Naive thymus-derived CD4-positive, alpha-beta T cell (primary cell): Measurements from ENCODE around the gene CZIB. TPM values are rescaled to one million over a fixed set of nuclear protein-coding genes. Genes with fewer than 3 reads are reported as not detected.

Source experiments
- ATAC-seq: fragments of 150-1000 bp; cut with Tn5 transposase; 2 replicates; pipeline ENCODE4 v1.10.0; 2021; ENCODE audit warnings: mild to moderate bottlenecking, moderate library complexity
- CTCF ChIA-PET: fragments of 350-600 bp; sonication (Branson Sonifier 250); formaldehyde crosslinking; loops from one replicate; lab custom pipeline; 2021; ENCODE audit warnings: antibody characterized with exemption; lab: Charles Lee
- POLR2A ChIA-PET: fragments of 350-600 bp; sonication (Branson Sonifier 250); formaldehyde crosslinking; loops from one replicate; lab custom pipeline; 2021; ENCODE audit warnings: antibody characterized with exemption, inconsistent platforms; lab: Charles Lee
- DNase-seq, 9 donors: peaks; one replicate each; pipeline versions ENCODE4 v3.0.0 to v3.0.0-alpha.2; 2020 to 2022; ENCODE audit warnings: mixed read lengths in 1 of 9
- H3K27ac ChIP-seq: one replicate; pipeline ENCODE4 v1.7.0; 2013; ENCODE audit warnings: mild to moderate bottlenecking, low read depth, low read length, moderate library complexity
- H3K27me3 ChIP-seq, 2 donors: one replicate each; pipeline ENCODE4 v1.7.0; 2013; ENCODE audit warnings: low read length in 2 of 2, mild to moderate bottlenecking in 2 of 2, moderate library complexity in 2 of 2; ENCODE audit not compliant: control insufficient read depth in 2 of 2, insufficient read depth in 2 of 2
- H3K36me3 ChIP-seq, 3 experiments: 1 replicate in 2 of 3; 2 replicates in 1 of 3; pipeline ENCODE4 v1.7.0; 2013; ENCODE audit warnings: low read length in 3 of 3, mild to moderate bottlenecking in 3 of 3, moderate library complexity in 1 of 3; ENCODE audit not compliant: insufficient read depth in 3 of 3, control insufficient read depth in 2 of 3
- H3K4me1 ChIP-seq, 2 donors: one replicate each; pipeline ENCODE4 v1.7.0; 2013; ENCODE audit warnings: low read length in 2 of 2, mild to moderate bottlenecking in 2 of 2, moderate library complexity in 1 of 2; ENCODE audit not compliant: control insufficient read depth in 2 of 2, insufficient read depth in 2 of 2
- H3K4me3 ChIP-seq: 2 replicates; pipeline ENCODE4 v1.7.0; 2013; ENCODE audit warnings: mild to moderate bottlenecking, low read length
- H3K9me3 ChIP-seq, 3 experiments: 1 replicate in 2 of 3; 2 replicates in 1 of 3; pipeline ENCODE4 v1.7.0; 2013; ENCODE audit warnings: low read length in 3 of 3; ENCODE audit not compliant: control insufficient read depth in 2 of 3
- H3K27ac Mint-ChIP-seq, 9 donors: one replicate each; pipeline ENCODE4 v1.8.0; 2020 to 2022; ENCODE audit warnings: mixed read lengths in 9 of 9, mild to moderate bottlenecking in 8 of 9, moderate library complexity in 5 of 9, inconsistent platforms in 2 of 9
- H3K27me3 Mint-ChIP-seq, 5 donors: one replicate each; pipeline ENCODE4 v1.8.0; 2021 to 2022; ENCODE audit warnings: mixed read lengths in 5 of 5, mild to moderate bottlenecking in 1 of 5
- H3K36me3 Mint-ChIP-seq, 5 donors: one replicate each; pipeline ENCODE4 v1.8.0; 2020 to 2022; ENCODE audit warnings: mixed read lengths in 5 of 5, mild to moderate bottlenecking in 3 of 5, inconsistent platforms in 1 of 5
- H3K4me1 Mint-ChIP-seq, 7 donors: one replicate each; pipeline ENCODE4 v1.8.0; 2020 to 2022; ENCODE audit warnings: mixed read lengths in 7 of 7, mild to moderate bottlenecking in 3 of 7, inconsistent platforms in 1 of 7
- H3K4me3 Mint-ChIP-seq, 10 donors: one replicate each; pipeline ENCODE4 v1.8.0; 2020 to 2022; ENCODE audit warnings: mild to moderate bottlenecking in 10 of 10, mixed read lengths in 10 of 10, moderate library complexity in 6 of 10, inconsistent platforms in 2 of 10
- H3K9me3 Mint-ChIP-seq, 11 donors: one replicate each; pipeline ENCODE4 v1.8.0; 2020 to 2022; ENCODE audit warnings: mixed read lengths in 11 of 11, mild to moderate bottlenecking in 4 of 11, inconsistent platforms in 1 of 11, moderate library complexity in 1 of 11
- intact Hi-C, 2 donors: fragments of 100-400 bp; cut with micrococcal nuclease; formaldehyde crosslinking; loops; one replicate each; pipeline ENCODE4 v1.15.1; 2023
- polyA plus RNA-seq, 2 donors: library from polyadenylated mRNA; unstranded; fragments of 300-500 nt; fragmentation: Illumina TruSeq; gene quantifications; one replicate each; pipeline ENCODE4 v1.2.3, GENCODE V29; 2021
- total RNA-seq, 6 experiments: library from RNA in 5 of 6; stranded (reverse) in 5 of 6; gene quantifications; 1 replicate in 5 of 6; 2 replicates in 1 of 6; pipeline ENCODE4 v1.2.3 and lab custom pipeline; 2021 to 2026

The CZIB gene
- total and polyA plus RNA-seq, 7 experiments from 2014 or later, result 41.9 to 94.9 (median 77.5) TPM

- Histone ChIP-seq H3K4me3 (no peak overlapping the region), H3K4me1 (no peaks in the 10 kb centered on the region), H3K36me3 (no peaks in the 10 kb centered on the region), H3K27me3 (no peaks in the 10 kb centered on the region), H3K27ac (no peak overlapping the region), H3K9me3 (no peaks in the 10 kb centered on the region)
- DNase-seq (no peak), ATAC-seq (no peak)
- Mint-ChIP-seq H3K27me3 (peaks cover under 1 to 25% (median 10%) of the 10 kb centered on the region in 5 donors), H3K36me3 (no peaks in the 10 kb centered on the region), H3K4me3 (no peak overlapping the region), H3K4me1 (no peaks in the 10 kb centered on the region), H3K27ac (no peak overlapping the region), H3K9me3 (no peaks in the 10 kb centered on the region)
- intact Hi-C loops, result loop anchor here (1.0 to 5.0 kb wide), 5 partner anchors 255 to 1286 kb away; partner anchors contain the start of genes ECHDC2 (in 1 of the 2) and SCP2 (in 1 of the 2)
- CTCF ChIA-PET, result interaction anchor here (0.5 to 1.1 kb wide), 4 partner anchors 9 to 303 kb away, joined by 3 to 4 read pairs (median 4); partner anchors contain the start of gene CPT2
- POLR2A ChIA-PET, result interaction anchor here (1.0 kb wide), 1 partner anchor 15 kb away, joined by 3 read pairs; no protein-coding TSS in a partner anchor
These were observed 37.7 kb downstream of the CZIB start for GRCh38 chr1:53182716-53183094.

- ChIA-PET POLR2A (interaction anchor here (1.0 kb wide), 1 partner anchor 16 kb away, joined by 3 read pairs; no protein-coding TSS in a partner anchor), CTCF (interaction anchor here (0.7 to 1.1 kb wide), 3 partner anchors 9 to 18 kb away, joined by 3 to 4 read pairs (median 4); partner anchors contain the start of gene CPT2)
- H3K9me3 Mint-ChIP-seq, result no peaks in the 10 kb centered on the region
- H3K4me1 ChIP-seq, result no peaks in the 10 kb centered on the region
- no peaks in the 10 kb centered on the region for H3K27me3 ChIP-seq
- H3K4me3 Mint-ChIP-seq, result no peak overlapping the region
- H3K36me3 ChIP-seq, result no peaks in the 10 kb centered on the region
- ATAC-seq, result peak; percentile 90
- DNase-seq, result peak; percentile 44 to 76 (median 69)
- no peaks in the 10 kb centered on the region for H3K9me3 ChIP-seq
- H3K36me3 Mint-ChIP-seq, result no peaks in the 10 kb centered on the region
- no peak overlapping the region for H3K27ac Mint-ChIP-seq
- no peak overlapping the region for H3K4me3 ChIP-seq
- intact Hi-C loops, result loop anchor here (1.0 to 5.0 kb wide), 5 partner anchors 255 to 1285 kb away; partner anchors contain the start of genes ECHDC2 (in 1 of the 2) and SCP2 (in 1 of the 2)
- no peak overlapping the region for H3K27ac ChIP-seq
- peaks cover 4 to 25% (median 6%) of the 10 kb centered on the region in 5 donors for H3K27me3 Mint-ChIP-seq
- H3K4me1 Mint-ChIP-seq, result no peaks in the 10 kb centered on the region
These were observed 38.3 kb downstream of the CZIB start for GRCh38 chr1:53182111-53182593.

GRCh38 chr1:53180951-53181350 lies 39.5 kb downstream of the CZIB start:
- ATAC-seq (no peak), DNase-seq (no peak)
- Mint-ChIP-seq H3K4me3 (no peak overlapping the region), H3K27me3 (peaks cover 4 to 21% (median 14%) of the 10 kb centered on the region in 5 donors), H3K27ac (no peak overlapping the region), H3K9me3 (no peaks in the 10 kb centered on the region), H3K4me1 (no peaks in the 10 kb centered on the region), H3K36me3 (no peaks in the 10 kb centered on the region)
- CTCF ChIA-PET, result interaction anchor here (0.8 kb wide), 1 partner anchor 480 kb away, joined by 3 read pairs; no protein-coding TSS in a partner anchor
- H3K9me3 ChIP-seq, result no peaks in the 10 kb centered on the region
- no peaks in the 10 kb centered on the region for H3K4me1 ChIP-seq
- no peaks in the 10 kb centered on the region for H3K36me3 ChIP-seq
- H3K27me3 ChIP-seq, result no peaks in the 10 kb centered on the region
- intact Hi-C loops, result loop anchor here (5.0 kb wide), 2 partner anchors 254 to 259 kb away; partner anchors contain the start of genes ECHDC2 (in 1 of the 2) and SCP2 (in 1 of the 2)
- H3K27ac ChIP-seq, result no peak overlapping the region
- H3K4me3 ChIP-seq, result no peak overlapping the region
- POLR2A ChIA-PET, result interaction anchor here (0.6 kb wide), 1 partner anchor 56 kb away, joined by 4 read pairs; no protein-coding TSS in a partner anchor

GRCh38 chr1:53180226-53180625 lies 40.2 kb downstream of the CZIB start:
- DNase-seq (no peak), ATAC-seq (no peak)
- Histone ChIP-seq H3K9me3 (no peaks in the 10 kb centered on the region), H3K27me3 (no peaks in the 10 kb centered on the region), H3K4me3 (no peak overlapping the region), H3K4me1 (no peaks in the 10 kb centered on the region), H3K36me3 (no peaks in the 10 kb centered on the region), H3K27ac (no peak overlapping the region)
- CTCF ChIA-PET, result no interaction called here
- no peak overlapping the region for H3K27ac Mint-ChIP-seq
- intact Hi-C loops, result loop anchor here (5.0 kb wide), 2 partner anchors 253 to 258 kb away; partner anchors contain the start of genes ECHDC2 (in 1 of the 2) and SCP2 (in 1 of the 2)
- H3K4me1 Mint-ChIP-seq, result no peaks in the 10 kb centered on the region
- no peaks in the 10 kb centered on the region for H3K36me3 Mint-ChIP-seq
- no peaks in the 10 kb centered on the region for H3K9me3 Mint-ChIP-seq
- POLR2A ChIA-PET, result interaction anchor here (0.6 kb wide), 1 partner anchor 57 kb away, joined by 4 read pairs; no protein-coding TSS in a partner anchor
- H3K27me3 Mint-ChIP-seq, result peaks cover 10 to 26% (median 18%) of the 10 kb centered on the region in 5 donors
- H3K4me3 Mint-ChIP-seq, result no peak overlapping the region

- Mint-ChIP-seq H3K27ac (no peak overlapping the region), H3K4me3 (no peak overlapping the region), H3K9me3 (peaks cover 0 to 1% (median 0%) of the 10 kb centered on the region in 11 donors), H3K36me3 (no peaks in the 10 kb centered on the region), H3K27me3 (peaks cover 14 to 46% (median 18%) of the 10 kb centered on the region in 5 donors), H3K4me1 (peaks cover 0 to 9% (median 6%) of the 10 kb centered on the region in 7 donors)
- Histone ChIP-seq H3K4me1 (no peaks in the 10 kb centered on the region), H3K36me3 (no peaks in the 10 kb centered on the region), H3K9me3 (no peaks in the 10 kb centered on the region), H3K4me3 (no peak overlapping the region), H3K27me3 (no peaks in the 10 kb centered on the region), H3K27ac (no peak overlapping the region)
- ATAC-seq (no peak), DNase-seq (no peak)
- intact Hi-C loops, result no loop called here
- CTCF ChIA-PET, result interaction anchor here (0.6 kb wide), 1 partner anchor 1115 kb away, joined by 3 read pairs; no protein-coding TSS in a partner anchor
- POLR2A ChIA-PET, result interaction anchor here (0.6 kb wide), 1 partner anchor 473 kb away, joined by 3 read pairs; no protein-coding TSS in a partner anchor
These were observed 43.8 kb downstream of the CZIB start for GRCh38 chr1:53176452-53177208.

GRCh38 chr1:53174971-53175913 lies 45.2 kb downstream of the CZIB start:
- Mint-ChIP-seq H3K4me1 (peaks cover 0 to 9% (median 6%) of the 10 kb centered on the region in 7 donors), H3K27ac (peak overlapping the region in 1 of 9 donors; percentile 1), H3K36me3 (no peaks in the 10 kb centered on the region), H3K4me3 (no peak overlapping the region), H3K9me3 (peaks cover 0 to 1% (median 0%) of the 10 kb centered on the region in 11 donors), H3K27me3 (peaks cover 14 to 39% (median 15%) of the 10 kb centered on the region in 5 donors)
- no peaks in the 10 kb centered on the region for H3K9me3 ChIP-seq
- H3K4me1 ChIP-seq, result no peaks in the 10 kb centered on the region
- H3K4me3 ChIP-seq, result no peak overlapping the region
- H3K27ac ChIP-seq, result no peak overlapping the region
- intact Hi-C loops, result no loop called here
- ATAC-seq, result no peak
- DNase-seq, result no peak
- no peaks in the 10 kb centered on the region for H3K36me3 ChIP-seq
- ChIA-PET POLR2A (no interaction called here), CTCF (no interaction called here)
- no peaks in the 10 kb centered on the region for H3K27me3 ChIP-seq
